Measurements from ENCODE around the gene PLCB1.

- TF ChIP-seq EZH2 (IDR thresholded peaks at IDR 0.05; ENCODE audit: borderline replicate concordance, low read depth, low read length, severe bottlenecking) (no peak), POLR2A (IDR thresholded peaks at IDR 0.05; ENCODE audit: low read depth, low read length) (no peak), CTCF (IDR thresholded peaks at IDR 0.05; ENCODE audit: extremely low read depth in 1 of 2, insufficient read depth in 1 of 2, low read depth in 1 of 2, low read length in 2 of 2) (no peak), MYC (IDR thresholded peaks at IDR 0.05; ENCODE audit: low read depth, low read length) (no peak), MAX (IDR thresholded peaks at IDR 0.05; ENCODE audit: insufficient read depth, insufficient read length) (no peak)
Measured at GRCh38 chr20:8326191-8326590, 194.1 kb downstream of the PLCB1 start.
